GM21515 (cell line): ENCODE results near the gene NAPA.

Experiments used
- ATAC-seq: cut with Tn5 transposase; IDR thresholded peaks from one replicate; pipeline ENCODE4 v1.9.1; 2021; ENCODE audit not compliant: unreplicated experiment

The NAPA gene

GRCh38 chr19:47464675-47465419, 50.0 kb downstream of the NAPA start:
- ATAC-seq = no peak

GRCh38 chr19:47461876-47462275, 53.0 kb downstream of the NAPA start:
- no peak for ATAC-seq

GRCh38 chr19:47459477-47459876, 55.4 kb downstream of the NAPA start:
- no peak for ATAC-seq

- no peak for ATAC-seq
Observed at GRCh38 chr19:47458672-47459071, 56.2 kb downstream of the NAPA start.

GRCh38 chr19:47456721-47457474, 58.0 kb downstream of the NAPA start:
- ATAC-seq = no peak

GRCh38 chr19:47450478-47450877, 64.4 kb downstream of the NAPA start:
- no peak for ATAC-seq

- ATAC-seq = no peak
Observed at GRCh38 chr19:47448360-47448727, 66.5 kb downstream of the NAPA start.

GRCh38 chr19:47447470-47448359, 67.1 kb downstream of the NAPA start:
- no peak for ATAC-seq

- no peak for ATAC-seq
Observed at GRCh38 chr19:47446534-47447469, 68.1 kb downstream of the NAPA start.

- ATAC-seq = no peak
Observed at GRCh38 chr19:47445937-47446402, 68.9 kb downstream of the NAPA start.

GRCh38 chr19:47445527-47445926, 69.3 kb downstream of the NAPA start:
- no peak for ATAC-seq

- ATAC-seq = no peak
Observed at GRCh38 chr19:47444388-47444821, 70.5 kb downstream of the NAPA start.

GRCh38 chr19:47443331-47443730, 71.5 kb downstream of the NAPA start:
- no peak for ATAC-seq

- no peak for ATAC-seq
Observed at GRCh38 chr19:47438793-47439220, 76.1 kb downstream of the NAPA start.
